GM08714 (cell line): ENCODE data around the gene SPPL3.

ENCODE experiments used
- H3K4me3 ChIP-seq: fragments of 200-500 bp; sonication (Bioruptor generic); 2 replicates; pipeline ENCODE4 v1.5.1; 2014; ENCODE audit warnings: mild to moderate bottlenecking, low read length, inconsistent platforms
- ZNF274 ChIP-seq: IDR thresholded peaks from 2 replicates; pipeline ENCODE4 v1.6.1; 2012; ENCODE audit warnings: mild to moderate bottlenecking, low read depth, low read length

The SPPL3 gene

DNA sequence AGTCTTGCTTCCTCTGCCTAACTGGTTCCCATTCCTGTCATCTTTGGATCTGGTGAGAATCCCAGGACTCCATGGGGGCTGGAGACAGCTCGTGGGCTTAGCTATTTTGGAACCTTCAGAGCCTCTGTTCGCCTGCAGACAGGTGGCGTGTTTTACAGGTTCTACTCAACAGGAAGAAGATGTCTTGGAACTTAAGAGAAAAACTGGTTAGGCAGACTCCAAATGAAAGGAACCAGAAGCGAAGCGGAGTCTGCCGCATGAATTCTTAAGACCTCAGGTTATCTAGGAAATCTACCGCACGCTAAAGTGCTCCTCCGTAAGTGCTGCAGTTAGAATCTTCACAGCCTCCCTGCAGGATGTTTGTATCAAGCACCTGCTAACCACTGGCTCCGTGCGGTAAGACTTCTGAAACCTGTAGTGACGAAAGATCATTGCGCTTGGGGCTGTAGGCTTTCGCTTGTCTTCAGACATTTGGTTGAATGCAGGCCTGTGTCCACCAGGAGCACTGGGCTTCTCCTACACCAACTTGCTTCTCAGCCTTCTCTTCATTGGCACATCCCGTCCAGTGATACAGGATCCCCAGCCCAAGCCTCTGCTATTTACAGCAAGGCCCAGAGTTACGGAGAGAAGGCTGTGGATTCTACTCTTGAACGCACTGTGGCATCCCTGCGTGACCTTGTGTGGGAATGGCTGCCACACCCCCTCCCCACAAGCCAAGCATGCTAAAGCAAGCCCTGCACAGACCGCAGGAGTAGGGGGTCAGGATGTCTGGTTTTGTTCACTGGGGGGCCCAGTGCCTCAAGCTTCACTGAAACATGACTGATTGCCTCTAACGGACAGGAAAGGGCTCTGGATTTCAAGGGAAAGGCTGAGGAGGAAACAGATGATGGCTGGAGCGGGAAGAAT, 143.6 kb downstream of the SPPL3 start:
- no peak for TF ChIP-seq ZNF274
- no peak overlapping the region for H3K4me3 ChIP-seq

DNA sequence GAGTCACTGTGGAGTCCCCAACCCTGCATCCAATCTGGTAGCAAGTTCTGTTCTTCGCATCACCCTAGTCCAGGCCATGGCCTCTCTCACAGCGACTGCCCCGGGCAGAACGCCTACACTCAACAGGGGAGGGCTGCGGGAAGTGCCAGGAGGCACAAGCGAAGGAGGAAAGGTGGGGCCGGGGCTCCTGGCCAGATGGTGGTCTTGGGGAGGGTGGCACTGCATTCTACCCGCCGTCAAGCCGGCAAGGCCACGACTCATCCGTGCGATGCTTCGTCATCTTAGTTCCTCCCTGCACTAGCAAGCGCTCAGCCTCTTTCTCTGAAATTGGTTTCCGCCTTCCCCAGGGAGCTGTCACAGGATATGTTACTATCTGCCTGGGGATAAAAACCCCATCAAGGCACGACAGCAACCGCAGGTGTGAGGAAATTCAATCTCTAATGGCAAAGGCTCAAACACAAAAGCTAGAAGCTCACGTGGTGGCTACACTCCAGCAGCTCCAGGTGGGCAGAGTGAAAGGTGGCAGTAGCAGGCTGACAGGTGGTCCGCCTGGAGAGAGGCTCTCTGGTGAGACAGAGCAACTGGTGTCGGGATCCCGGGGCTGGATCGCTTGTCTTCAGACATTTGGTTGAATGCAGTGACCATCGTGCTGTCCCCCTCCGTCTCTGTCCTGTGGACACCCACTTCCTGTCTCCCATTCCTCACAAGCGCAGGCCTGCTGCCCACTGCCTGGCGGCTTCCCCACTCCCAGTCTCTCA, 144.4 kb downstream of the SPPL3 start:
- TF ChIP-seq ZNF274 = no peak
- H3K4me3 ChIP-seq = no peak overlapping the region

DNA sequence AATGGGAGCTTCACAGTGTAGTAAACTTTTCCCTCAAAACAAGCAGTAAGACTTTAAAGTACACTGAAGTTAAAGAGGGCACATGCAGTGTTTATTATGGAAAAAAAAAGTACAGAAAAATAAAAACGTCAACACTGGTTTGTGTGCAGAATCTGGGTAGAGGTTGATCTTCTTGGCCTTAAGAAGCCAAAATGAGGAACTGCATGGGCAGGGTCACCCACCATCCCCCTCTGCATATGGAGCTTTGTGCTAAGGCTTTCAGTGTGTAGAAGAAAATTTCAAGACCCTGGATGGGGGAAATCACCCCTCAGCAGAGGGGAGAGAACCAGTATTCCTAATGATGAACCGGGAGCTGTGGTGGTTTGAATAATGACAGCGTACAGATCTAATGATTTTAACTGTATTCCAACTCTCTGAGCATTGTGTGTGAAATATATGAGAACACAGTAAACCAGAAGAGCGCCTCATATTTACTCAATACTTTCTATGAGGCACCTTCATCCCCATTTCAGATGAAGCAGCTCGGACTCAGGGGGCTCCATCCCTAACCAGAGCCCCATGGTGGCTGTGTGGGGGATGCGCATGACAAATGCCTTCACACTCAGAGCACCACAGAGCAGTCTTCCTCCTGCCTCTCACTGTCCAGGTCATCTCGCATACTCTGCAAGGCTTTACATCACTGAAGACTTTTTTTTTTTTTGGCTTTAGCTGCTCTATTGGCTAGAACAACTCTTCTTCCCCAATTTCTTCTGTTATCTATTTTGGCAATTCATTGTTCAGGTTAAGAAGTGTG, 145.2 kb downstream of the SPPL3 start:
- H3K4me3 ChIP-seq = no peak overlapping the region
- TF ChIP-seq ZNF274 = no peak

DNA sequence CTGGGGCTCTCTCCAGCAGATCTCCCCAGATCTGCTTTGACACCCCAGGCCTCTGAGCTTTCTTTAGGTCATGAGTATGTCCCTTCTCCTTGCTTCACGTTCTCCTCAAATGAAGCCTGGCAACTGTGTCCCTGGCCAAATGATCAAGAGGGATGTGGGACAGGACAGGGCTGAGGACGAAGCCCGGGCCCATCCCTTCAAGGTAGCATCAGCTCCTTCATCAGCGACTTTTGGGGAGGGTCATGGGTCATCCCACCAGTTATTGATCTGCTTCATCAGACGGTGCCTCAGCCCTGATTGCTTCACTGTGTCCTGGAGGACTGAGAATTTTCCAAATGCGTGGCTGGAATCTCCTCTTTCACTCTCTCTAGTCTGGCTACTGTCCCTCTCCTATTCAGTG, 146.2 kb downstream of the SPPL3 start:
- TF ChIP-seq ZNF274 = no peak
- H3K4me3 ChIP-seq = no peak overlapping the region

DNA sequence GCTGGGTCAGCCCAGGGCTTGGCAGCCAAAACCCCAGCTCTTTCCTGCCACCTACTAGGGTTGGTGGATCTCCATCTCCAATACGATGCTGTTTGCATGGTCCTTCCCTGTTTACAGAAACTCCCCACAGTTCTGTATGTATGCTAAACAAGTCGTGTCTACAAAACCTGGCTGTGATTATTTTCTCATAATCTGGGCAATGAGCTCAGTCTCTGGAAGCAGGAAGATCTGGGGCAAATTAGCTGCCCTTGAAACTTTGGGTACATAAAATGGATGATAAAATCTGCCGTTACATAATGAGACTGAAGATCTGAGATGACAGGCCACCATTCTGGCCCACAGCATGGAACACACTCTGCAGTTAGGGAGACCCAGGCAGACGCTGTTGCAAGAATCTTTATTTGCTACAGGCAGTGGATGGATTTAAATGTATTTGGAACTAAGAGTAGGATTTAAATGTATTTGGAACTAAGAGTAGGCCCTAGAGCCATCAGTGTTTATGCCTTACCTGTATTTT, 146.9 kb downstream of the SPPL3 start:
- no peak overlapping the region for H3K4me3 ChIP-seq
- TF ChIP-seq ZNF274 = no peak

DNA sequence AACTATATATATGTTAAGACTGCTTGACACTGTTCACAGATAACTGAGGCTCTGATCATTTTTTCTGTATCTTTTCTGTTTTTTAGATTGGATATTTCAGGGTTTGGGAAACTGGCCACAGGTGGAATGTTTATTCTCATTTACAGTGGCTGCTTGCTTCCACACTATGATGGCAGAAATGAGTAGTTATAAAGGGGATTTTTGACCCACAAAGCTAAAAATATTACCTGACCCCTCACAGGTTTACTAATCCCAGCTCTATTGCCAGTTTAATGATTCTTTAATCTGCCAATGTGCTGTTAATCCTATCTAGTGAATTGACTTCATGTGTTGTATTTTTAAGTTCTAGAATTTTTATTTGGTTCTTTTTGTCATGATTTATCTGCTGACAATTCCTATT, 148.9 kb downstream of the SPPL3 start:
- no peak overlapping the region for H3K4me3 ChIP-seq
- no peak for TF ChIP-seq ZNF274

DNA sequence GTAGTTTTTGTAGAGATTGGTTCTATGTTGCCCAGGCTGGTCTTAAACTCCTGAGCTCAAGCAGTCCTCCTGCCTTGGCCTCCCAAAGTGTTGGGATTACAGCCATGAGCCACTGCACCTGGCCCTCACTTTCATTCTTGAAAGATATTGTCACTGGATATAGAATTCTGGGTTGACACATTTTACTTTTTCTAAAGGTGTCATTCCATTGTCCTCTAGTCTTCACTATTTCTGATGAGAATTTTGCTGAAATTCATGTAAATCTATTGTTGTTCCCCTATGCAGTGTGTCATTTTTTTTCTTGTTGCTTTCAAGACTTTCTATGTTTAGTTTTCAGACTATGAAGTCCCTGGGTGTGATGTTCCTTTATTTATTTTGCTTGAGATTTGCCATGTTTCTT, 149.4 kb downstream of the SPPL3 start:
- H3K4me3 ChIP-seq = no peak overlapping the region
- no peak for TF ChIP-seq ZNF274

DNA sequence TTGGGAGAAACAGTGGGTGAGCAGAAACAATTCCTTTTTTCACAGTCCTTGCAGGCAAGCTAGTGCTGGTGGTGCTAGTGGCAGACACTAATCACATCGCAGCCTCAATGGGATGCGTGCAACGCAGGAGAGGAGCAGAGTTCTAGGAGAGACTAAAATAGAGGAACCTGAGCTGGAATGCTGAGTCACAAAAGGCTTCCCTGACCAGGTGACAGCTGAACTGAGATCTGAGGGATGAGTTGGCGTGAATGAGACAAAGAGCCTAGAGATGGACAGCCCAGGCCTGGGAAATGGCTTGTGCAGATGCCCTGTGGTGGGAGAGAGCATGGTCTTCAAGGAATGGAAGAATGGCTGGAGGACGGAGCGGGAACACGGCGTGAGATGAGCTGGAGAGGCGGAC, 152.8 kb downstream of the SPPL3 start:
- TF ChIP-seq ZNF274 = no peak

DNA sequence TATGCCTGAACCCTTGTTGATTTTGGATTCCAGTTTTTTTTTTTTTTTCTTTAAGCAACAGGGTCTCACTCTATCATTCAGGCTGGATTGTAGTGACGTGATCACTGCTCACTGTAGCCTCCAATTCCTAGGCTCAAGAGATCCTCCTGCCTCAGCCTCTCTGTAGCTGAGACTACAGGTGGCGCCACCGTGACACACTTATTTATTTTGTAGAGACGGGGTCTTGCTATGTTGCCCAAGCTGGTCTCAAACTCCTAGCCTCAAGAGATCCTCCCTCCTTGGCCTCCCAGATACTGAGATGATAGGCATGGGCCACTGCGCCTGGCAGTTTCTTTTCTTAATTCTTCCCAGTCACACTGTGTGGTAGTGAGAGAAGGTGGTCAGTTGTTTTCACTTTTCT, 153.4 kb downstream of the SPPL3 start:
- no peak for TF ChIP-seq ZNF274
- H3K4me3 ChIP-seq = no peak overlapping the region

More for the DNA sequence above, 152.8 kb downstream of the SPPL3 start:
- H3K4me3 ChIP-seq = no peak overlapping the region

DNA sequence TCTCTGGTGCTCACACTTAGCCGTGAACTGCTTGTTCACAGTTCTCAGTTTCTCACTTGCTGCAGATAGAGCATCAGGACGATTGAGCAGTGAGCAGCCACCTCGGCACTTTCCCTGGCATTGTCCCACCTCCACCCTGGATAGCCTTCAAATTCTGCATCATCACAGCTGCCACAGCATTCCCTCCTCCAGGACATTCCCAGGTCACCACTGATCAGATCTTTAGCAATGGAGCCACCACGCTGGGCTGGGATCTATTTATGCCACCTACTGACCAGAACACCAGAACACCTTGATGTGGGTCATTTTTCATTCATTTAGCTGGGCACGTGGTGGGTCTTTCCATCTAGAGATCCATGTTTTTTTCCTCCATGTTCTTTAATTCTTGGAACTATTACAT, 154.9 kb downstream of the SPPL3 start:
- no peak for TF ChIP-seq ZNF274
- H3K4me3 ChIP-seq = no peak overlapping the region

DNA sequence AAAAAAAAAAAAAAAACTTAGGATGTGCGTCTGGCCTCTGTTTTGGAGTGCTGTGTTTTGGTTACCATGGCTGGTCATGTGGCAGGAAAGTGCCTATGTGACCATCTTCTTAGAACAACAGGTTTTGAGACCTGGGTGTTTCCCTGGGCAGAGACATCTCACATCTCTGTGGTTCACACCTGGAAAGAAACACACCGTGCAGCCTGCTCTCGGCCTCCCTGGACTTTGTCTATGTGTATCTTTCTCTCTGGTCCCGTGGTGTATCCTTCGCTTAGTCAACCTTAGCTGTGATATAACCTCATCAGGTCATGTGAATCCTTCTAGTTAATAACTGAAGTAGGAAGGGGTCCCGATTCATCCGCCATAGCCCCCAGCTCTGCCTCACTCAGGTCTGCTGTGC, 155.9 kb downstream of the SPPL3 start:
- no peak for TF ChIP-seq ZNF274
- no peak overlapping the region for H3K4me3 ChIP-seq

DNA sequence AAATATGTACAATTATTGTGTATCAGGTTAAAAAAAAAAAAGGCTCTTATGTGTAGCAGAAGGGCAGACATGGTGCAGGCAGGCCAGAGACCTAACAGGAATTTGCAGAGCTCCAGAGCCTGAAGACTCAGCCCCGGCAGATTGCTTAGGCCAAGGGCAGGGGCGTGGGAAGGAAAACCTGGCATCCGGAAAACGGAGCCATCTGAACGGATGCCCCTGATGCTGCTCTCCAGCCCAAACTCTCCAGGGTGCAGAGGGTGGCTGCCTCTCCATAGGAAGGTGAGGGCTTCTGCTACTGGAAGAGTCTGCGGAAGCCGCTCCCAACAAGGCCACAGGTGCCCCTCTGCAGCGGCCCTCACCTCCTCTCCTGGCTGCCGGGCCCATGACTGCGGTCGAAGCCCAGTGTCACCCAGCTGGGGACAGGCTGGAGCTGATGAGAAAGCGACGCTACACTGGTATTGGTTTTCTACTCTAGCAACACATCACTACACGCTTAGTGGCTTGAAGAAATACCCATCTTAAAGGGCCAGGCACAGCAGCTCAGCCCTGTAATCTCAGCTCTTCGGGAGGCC, 159.2 kb downstream of the SPPL3 start:
- TF ChIP-seq ZNF274 = no peak

DNA sequence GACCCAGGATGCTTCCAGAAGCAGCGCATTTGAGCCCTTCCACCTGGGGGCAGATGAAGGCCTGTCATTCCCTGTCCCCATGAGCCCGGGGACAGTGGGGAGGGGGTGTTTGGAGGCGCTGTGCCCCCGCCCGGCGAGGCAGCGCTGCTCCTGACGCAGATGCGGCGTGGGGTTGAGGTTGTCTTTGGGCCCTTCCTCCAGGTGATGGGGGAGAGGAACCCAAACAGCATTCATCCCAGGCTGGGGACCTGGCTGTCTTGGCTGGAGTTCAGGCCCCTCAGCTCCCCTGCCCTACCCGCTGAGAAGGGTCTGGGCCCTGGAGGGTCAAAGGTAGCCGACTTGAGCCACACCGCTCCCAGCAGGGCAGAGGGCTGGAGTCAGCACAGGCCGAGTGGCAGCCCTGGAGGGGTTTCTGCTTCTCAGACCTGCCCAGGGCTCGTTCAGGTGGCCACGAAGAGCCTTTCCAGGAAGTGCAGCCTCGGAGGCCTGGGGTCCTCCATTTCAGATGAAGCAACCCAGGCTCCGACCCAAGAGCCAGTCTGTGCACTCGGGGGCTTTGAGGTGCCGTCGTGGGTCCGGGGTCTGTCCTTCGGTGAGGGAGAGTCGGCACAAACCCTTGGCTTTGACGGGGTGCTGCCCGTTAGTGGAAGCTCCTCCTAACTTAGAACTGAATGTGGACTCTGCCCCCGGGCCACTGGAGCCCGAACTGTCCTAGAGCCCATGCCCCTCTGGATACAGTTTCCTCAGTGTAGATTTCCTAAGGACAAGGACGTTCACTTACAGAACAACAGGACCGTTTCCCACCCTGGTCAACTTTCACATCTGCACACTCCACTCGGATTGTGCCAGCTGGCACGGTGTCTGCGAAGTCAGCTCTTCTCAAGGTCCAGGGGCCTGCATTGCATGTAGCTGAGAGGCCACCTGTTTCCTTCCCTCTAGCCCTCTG, 162.4 kb downstream of the SPPL3 start:
- TF ChIP-seq ZNF274 = no peak
- no peak overlapping the region for H3K4me3 ChIP-seq

More for the DNA sequence above, 159.2 kb downstream of the SPPL3 start:
- H3K4me3 ChIP-seq = no peak overlapping the region

DNA sequence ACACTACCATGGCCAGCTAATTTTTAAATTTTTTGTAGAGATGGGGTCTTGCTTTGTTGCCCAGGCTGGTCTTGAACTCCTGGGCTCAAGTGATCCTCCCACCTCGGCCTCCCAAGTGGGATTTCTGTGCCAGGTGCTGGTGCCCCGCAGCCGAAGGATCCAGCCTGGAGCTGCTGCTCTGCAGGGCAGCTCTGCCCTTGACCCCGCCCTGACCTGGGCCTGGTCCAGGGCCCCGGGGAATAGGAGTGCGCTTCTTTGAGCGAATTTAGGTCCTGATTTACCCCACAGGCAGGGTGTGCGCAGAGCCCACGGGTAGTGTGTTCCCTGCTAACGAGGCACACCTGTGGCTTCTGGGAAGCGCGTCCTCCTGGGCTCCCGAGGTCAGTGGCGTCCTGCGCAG, 163.3 kb downstream of the SPPL3 start:
- no peak for TF ChIP-seq ZNF274

More for the DNA sequence above, 163.3 kb downstream of the SPPL3 start:
- H3K4me3 ChIP-seq = no peak overlapping the region
